Cardiac fibroblast (primary cell): ENCODE results near the gene FAM193B.

Experiments used
- DNase-seq, 2 donors: peaks; one replicate each; pipeline versions ENCODE4 v3.0.0 to v3.0.0-alpha.2; 2010; ENCODE audit warnings: low read depth in 2 of 2
- H3K4me3 ChIP-seq, 2 donors: replicated peaks in 1 of 2; 1 replicate in 1 of 2; 2 replicates in 1 of 2; pipeline ENCODE4 v1.5.1; 2011; ENCODE audit warnings: low read depth in 2 of 2, low read length in 2 of 2, mild to moderate bottlenecking in 2 of 2, moderate library complexity in 1 of 2
- CTCF ChIP-seq: IDR thresholded peaks from one replicate; pipeline ENCODE4 v1.5.1; 2011; ENCODE audit warnings: low read depth, mild to moderate bottlenecking, low read length, inconsistent platforms

Gene FAM193B

GRCh38 chr5:177474846-177475562 lies 79.4 kb downstream of the FAM193B start:
- no peak overlapping the region for H3K4me3 ChIP-seq
- TF ChIP-seq CTCF, result no peak
- DNase-seq, result no peak

- TF ChIP-seq CTCF, result no peak
- no peak overlapping the region for H3K4me3 ChIP-seq
Observed at GRCh38 chr5:177474002-177474476, 80.3 kb downstream of the FAM193B start.

GRCh38 chr5:177473443-177474001 lies 80.8 kb downstream of the FAM193B start, which contains the start of gene DBN1:
Gene DBN1 (minus strand): TSS chr5:177473634. CDS start chr5:177473521, 113 bp downstream.
- DNase-seq, result peak; percentile 48 to 66
- TF ChIP-seq CTCF, result no peak

More at GRCh38 chr5:177474002-177474476, 80.3 kb downstream of the FAM193B start:
- DNase-seq, result peak in 1 of 2 donors; percentile 32

GRCh38 chr5:177472460-177473442 lies 81.6 kb downstream of the FAM193B start:
- no peak for DNase-seq

More at GRCh38 chr5:177473443-177474001, 80.8 kb downstream of the FAM193B start, which contains the start of gene DBN1:
- H3K4me3 ChIP-seq, result peak within 1 kb of the TSS; percentile 89 to 91

GRCh38 chr5:177471610-177472356 lies 82.6 kb downstream of the FAM193B start:
- H3K4me3 ChIP-seq, result peak overlapping the region; percentile 89 to 91
- DNase-seq, result peak; percentile 54 to 85
- no peak for TF ChIP-seq CTCF

More at GRCh38 chr5:177472460-177473442, 81.6 kb downstream of the FAM193B start:
- no peak for TF ChIP-seq CTCF
- peak overlapping the region; percentile 89 to 91 for H3K4me3 ChIP-seq
